ENCODE measurements around the gene TGM6.

TGM6 gene

GRCh38 chr20:2449386-2449785, 68.7 kb downstream of the TGM6 start:
- DNase-seq (ENCODE audit: low spot score), result no peak
- Histone ChIP-seq H3K27ac (no peak overlapping the region), H3K4me3 (no peak overlapping the region)
- TF ChIP-seq CTCF (IDR thresholded peaks at IDR 0.05), result no peak

- no peak overlapping the region for H3K27ac ChIP-seq
- no peak overlapping the region for H3K4me3 ChIP-seq
- DNase-seq (ENCODE audit: low spot score), result no peak
- no peak for TF ChIP-seq CTCF (IDR thresholded peaks at IDR 0.05)
Measured at GRCh38 chr20:2451422-2451821, 70.7 kb downstream of the TGM6 start.

GRCh38 chr20:2451939-2452732, 71.4 kb downstream of the TGM6 start:
- H3K4me3 ChIP-seq, result no peak overlapping the region
- no peak overlapping the region for H3K27ac ChIP-seq
- TF ChIP-seq CTCF (IDR thresholded peaks at IDR 0.05), result peak; percentile 83
- DNase-seq (ENCODE audit: low spot score), result no peak

GRCh38 chr20:2453792-2454191, 73.1 kb downstream of the TGM6 start:
- H3K27ac ChIP-seq, result no peak overlapping the region
- TF ChIP-seq CTCF (IDR thresholded peaks at IDR 0.05), result no peak
- DNase-seq (ENCODE audit: low spot score), result no peak
- H3K4me3 ChIP-seq, result no peak overlapping the region

- no peak overlapping the region for H3K27ac ChIP-seq
- TF ChIP-seq CTCF (IDR thresholded peaks at IDR 0.05), result no peak
- no peak for DNase-seq (ENCODE audit: low spot score)
- H3K4me3 ChIP-seq, result no peak overlapping the region
Measured at GRCh38 chr20:2455771-2456497, 75.2 kb downstream of the TGM6 start.

GRCh38 chr20:2458919-2459499, 78.3 kb downstream of the TGM6 start:
- no peak overlapping the region for H3K4me3 ChIP-seq
- DNase-seq (ENCODE audit: low spot score), result no peak
- no peak overlapping the region for H3K27ac ChIP-seq
- TF ChIP-seq CTCF (IDR thresholded peaks at IDR 0.05), result no peak
